WI38 (cell line): ENCODE data around the gene MADCAM1.

ENCODE experiments used
- H3K4me3 ChIP-seq: 2 replicates; pipeline ENCODE4 v1.5.1; 2011; ENCODE audit warnings: low read depth, mild to moderate bottlenecking, control low read depth, low read length
- CTCF ChIP-seq: IDR thresholded peaks from 2 replicates; pipeline ENCODE4 v1.5.1; 2012; ENCODE audit warnings: low read depth, mild to moderate bottlenecking, control low read depth, low read length

MADCAM1 gene

GRCh38 chr19:493391-494170 lies 2.7 kb upstream of the MADCAM1 start:
- TF ChIP-seq CTCF = no peak

GRCh38 chr19:494171-495080 lies 1.9 kb upstream of the MADCAM1 start:
- TF ChIP-seq CTCF = no peak

More at GRCh38 chr19:493391-494170, 2.7 kb upstream of the MADCAM1 start:
- no peak overlapping the region for H3K4me3 ChIP-seq

GRCh38 chr19:495081-495401 lies 1.2 kb upstream of the MADCAM1 start:
- H3K4me3 ChIP-seq = no peak overlapping the region
- TF ChIP-seq CTCF = no peak

More at GRCh38 chr19:494171-495080, 1.9 kb upstream of the MADCAM1 start:
- H3K4me3 ChIP-seq = no peak overlapping the region

DNA sequence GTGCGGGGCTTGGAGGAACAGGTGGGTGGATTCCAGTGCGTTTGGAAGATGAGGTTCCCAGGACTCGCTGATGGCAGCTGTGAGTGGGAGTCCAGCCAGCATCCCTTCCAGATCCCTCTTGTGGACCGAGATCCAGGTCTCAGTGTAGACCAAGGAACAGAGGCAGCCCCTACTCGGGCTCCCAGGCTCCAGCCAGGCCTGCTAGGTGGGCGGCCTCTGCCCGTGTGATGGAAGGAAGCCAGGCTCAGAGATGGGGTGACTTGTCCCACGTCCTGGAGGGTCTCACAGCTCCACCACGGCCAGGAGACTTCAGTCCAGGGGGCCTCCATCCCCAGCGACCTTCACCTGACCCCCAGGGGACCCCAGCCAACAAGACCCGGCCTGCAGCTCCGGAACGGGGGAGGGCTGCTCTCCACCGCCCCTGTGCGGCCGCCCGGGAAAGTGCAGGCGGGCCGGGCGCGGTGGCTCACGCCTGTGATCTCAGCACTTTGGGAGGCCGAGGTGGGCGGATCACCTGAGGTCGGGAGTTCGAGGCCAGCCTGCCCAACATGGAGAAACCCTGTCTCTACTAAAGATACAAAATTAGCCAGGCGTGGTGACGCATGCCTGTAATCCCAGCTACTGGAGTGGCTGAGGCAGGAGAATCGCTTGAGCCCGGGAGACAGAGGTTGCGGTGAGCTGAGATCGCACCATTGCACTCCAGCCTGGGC lies 729 bp upstream of the MADCAM1 start:
- H3K4me3 ChIP-seq = no peak overlapping the region
- TF ChIP-seq CTCF = peak; percentile 78

GRCh38 chr19:496986-497385 lies 700 bp downstream of the MADCAM1 start:
- H3K4me3 ChIP-seq = no peak overlapping the region
- TF ChIP-seq CTCF = no peak

GRCh38 chr19:497491-497868 lies 1.2 kb downstream of the MADCAM1 start:
- no peak for TF ChIP-seq CTCF
- no peak overlapping the region for H3K4me3 ChIP-seq
